Measurements from ENCODE around the gene SLC35F3.

Gene SLC35F3

GRCh38 chr1:234047123-234047522 is 142.6 kb downstream of the SLC35F3 start:
- no peak for DNase-seq

- DNase-seq: no peak
These were observed 157.7 kb downstream of the SLC35F3 start for GRCh38 chr1:234062166-234062565.

GRCh38 chr1:234065794-234066447 is 161.4 kb downstream of the SLC35F3 start:
- peak; percentile 10 to 66 (median 40) for DNase-seq

- no peak for DNase-seq
These were observed 163.3 kb downstream of the SLC35F3 start for GRCh38 chr1:234067581-234068337.

GRCh38 chr1:234069760-234070159 is 165.3 kb downstream of the SLC35F3 start:
- DNase-seq: no peak

GRCh38 chr1:234072793-234073192 is 168.3 kb downstream of the SLC35F3 start:
- no peak for DNase-seq

- DNase-seq: no peak
These were observed 173.7 kb downstream of the SLC35F3 start for GRCh38 chr1:234078143-234078542.

- no peak for DNase-seq
These were observed 175.4 kb downstream of the SLC35F3 start for GRCh38 chr1:234079896-234080295.

GRCh38 chr1:234083460-234083859 is 179.0 kb downstream of the SLC35F3 start:
- DNase-seq: no peak

GRCh38 chr1:234089396-234089795 is 184.9 kb downstream of the SLC35F3 start:
- no peak for DNase-seq

GRCh38 chr1:234090212-234091064 is 186.0 kb downstream of the SLC35F3 start:
- DNase-seq: no peak

GRCh38 chr1:234091065-234091401 is 186.6 kb downstream of the SLC35F3 start:
- no peak for DNase-seq

GRCh38 chr1:234091876-234092275 is 187.4 kb downstream of the SLC35F3 start:
- no peak for DNase-seq

GRCh38 chr1:234093107-234093506 is 188.6 kb downstream of the SLC35F3 start:
- no peak for DNase-seq

- no peak for DNase-seq
These were observed 189.3 kb downstream of the SLC35F3 start for GRCh38 chr1:234093741-234094140.

- DNase-seq: no peak
These were observed 189.7 kb downstream of the SLC35F3 start for GRCh38 chr1:234094172-234094571.

- DNase-seq: no peak
These were observed 191.8 kb downstream of the SLC35F3 start for GRCh38 chr1:234096161-234096770.

- no peak for DNase-seq
These were observed 198.1 kb downstream of the SLC35F3 start for GRCh38 chr1:234102583-234102982.

- no peak for DNase-seq
These were observed 198.7 kb downstream of the SLC35F3 start for GRCh38 chr1:234103198-234103597.

- DNase-seq: no peak
These were observed 201.6 kb downstream of the SLC35F3 start for GRCh38 chr1:234106032-234106431.

- DNase-seq: no peak
These were observed 203.0 kb downstream of the SLC35F3 start for GRCh38 chr1:234107416-234108021.

GRCh38 chr1:234108921-234109320 is 204.4 kb downstream of the SLC35F3 start:
- DNase-seq: no peak

GRCh38 chr1:234109840-234110239 is 205.4 kb downstream of the SLC35F3 start:
- no peak for DNase-seq

Measured in activated CD4-positive, CD25-positive, alpha-beta regulatory T cell (primary cell).